ENCODE data around the gene ITPR1. TPM values are rescaled to one million over a fixed set of nuclear protein-coding genes. Genes with fewer than 3 reads are reported as not detected.

ITPR1 gene
- total and polyA plus RNA-seq, 3 donors from 2014 or later = 26.5 to 129 (median 59.7) TPM

DNA sequence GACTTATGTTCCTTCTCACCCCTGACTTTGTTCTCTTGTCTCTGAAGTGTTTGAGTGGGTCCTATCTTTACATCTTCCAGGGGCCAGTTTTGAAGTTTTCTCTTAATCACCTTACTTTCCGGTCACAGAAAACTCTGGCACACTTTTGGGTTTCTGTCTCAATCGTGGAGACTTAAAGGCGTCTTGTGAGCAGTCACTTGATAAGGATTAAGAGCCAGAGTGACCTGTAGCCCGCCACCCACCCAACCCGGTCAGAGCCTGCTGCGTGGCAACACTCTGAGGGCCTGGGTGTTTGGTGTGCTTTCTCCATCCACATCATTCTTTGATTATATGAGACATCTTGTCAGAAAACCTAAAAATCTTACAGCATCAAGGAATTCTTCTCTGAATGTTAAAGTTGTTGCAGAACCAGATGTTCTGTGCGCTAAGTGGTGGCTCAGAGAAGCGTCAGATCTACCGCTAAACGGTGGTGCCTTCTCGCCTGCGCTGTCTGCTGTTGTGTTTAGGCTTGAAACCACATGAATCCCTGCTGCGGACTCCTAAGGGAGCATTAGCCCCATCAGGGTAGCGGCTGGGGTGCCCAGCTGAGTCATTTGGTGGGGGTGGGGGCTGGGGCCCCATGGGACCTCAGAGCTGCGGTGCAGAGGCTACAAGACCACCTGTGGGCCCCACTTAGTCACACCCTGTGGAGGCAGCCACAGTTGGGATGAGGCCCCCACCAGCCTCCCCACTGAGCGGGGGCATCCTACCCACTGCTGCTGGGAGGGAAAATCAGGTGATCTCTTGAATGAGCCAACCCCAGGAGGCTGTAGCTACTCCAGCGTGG is 327.4 kb downstream of the ITPR1 start:
- TF ChIP-seq POLR2A (IDR thresholded peaks at IDR 0.05) = no peak
- TF ChIP-seq, protein P1, sequence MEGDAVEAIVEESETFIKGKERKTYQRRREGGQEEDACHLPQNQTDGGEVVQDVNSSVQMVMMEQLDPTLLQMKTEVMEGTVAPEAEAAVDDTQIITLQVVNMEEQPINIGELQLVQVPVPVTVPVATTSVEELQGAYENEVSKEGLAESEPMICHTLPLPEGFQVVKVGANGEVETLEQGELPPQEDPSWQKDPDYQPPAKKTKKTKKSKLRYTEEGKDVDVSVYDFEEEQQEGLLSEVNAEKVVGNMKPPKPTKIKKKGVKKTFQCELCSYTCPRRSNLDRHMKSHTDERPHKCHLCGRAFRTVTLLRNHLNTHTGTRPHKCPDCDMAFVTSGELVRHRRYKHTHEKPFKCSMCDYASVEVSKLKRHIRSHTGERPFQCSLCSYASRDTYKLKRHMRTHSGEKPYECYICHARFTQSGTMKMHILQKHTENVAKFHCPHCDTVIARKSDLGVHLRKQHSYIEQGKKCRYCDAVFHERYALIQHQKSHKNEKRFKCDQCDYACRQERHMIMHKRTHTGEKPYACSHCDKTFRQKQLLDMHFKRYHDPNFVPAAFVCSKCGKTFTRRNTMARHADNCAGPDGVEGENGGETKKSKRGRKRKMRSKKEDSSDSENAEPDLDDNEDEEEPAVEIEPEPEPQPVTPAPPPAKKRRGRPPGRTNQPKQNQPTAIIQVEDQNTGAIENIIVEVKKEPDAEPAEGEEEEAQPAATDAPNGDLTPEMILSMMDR (IDR thresholded peaks at IDR 0.05) = no peak
- no peaks in the 10 kb centered on the region for H3K36me3 ChIP-seq (ENCODE audit: low read depth, missing control alignments)
- H3K9me3 ChIP-seq = no peaks in the 10 kb centered on the region
- H3K4me3 ChIP-seq = no peak overlapping the region
- no peaks in the 10 kb centered on the region for H3K27me3 ChIP-seq
- peaks cover 10% of the 10 kb centered on the region for H3K4me1 ChIP-seq
- no peak for DNase-seq
- intact Hi-C loops (cut with DNase I; ENCODE audit: low total_unique reads) = no loop called here
- 95 to 96% methylated on average over 15 to 17 of the region's 17 CpGs for WGBS, 2 donors
- H3K27ac ChIP-seq = no peak overlapping the region

DNA sequence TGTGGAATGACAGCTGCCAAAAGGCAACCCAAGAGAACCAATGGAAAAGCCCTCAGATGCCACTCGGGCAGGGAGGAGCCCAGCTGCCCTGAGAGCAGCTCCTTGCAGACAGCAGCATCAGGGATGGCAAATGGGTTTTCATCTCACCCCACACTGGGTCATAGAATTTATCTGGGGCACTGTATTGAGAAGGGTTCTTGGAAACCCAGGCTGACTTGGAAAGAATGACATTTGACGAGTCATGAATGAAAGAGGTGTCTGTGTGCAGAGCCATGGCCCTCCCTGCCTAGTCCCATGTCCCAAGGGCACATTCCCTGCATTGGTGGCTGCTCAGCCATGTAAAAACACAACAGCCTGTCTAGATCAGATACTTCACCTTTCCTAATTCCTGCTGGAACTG is 328.2 kb downstream of the ITPR1 start:
- no peaks in the 10 kb centered on the region for H3K36me3 ChIP-seq (ENCODE audit: low read depth, missing control alignments)
- no peak for DNase-seq
- H3K27me3 ChIP-seq = no peaks in the 10 kb centered on the region
- peaks cover 18% of the 10 kb centered on the region for H3K4me1 ChIP-seq
- TF ChIP-seq, protein P1 (IDR thresholded peaks at IDR 0.05) = no peak
- TF ChIP-seq POLR2A (IDR thresholded peaks at IDR 0.05) = no peak
- H3K4me3 ChIP-seq = no peak overlapping the region
- intact Hi-C loops (cut with DNase I; ENCODE audit: low total_unique reads) = no loop called here
- H3K27ac ChIP-seq = no peak overlapping the region
- 87 to 95% methylated on average over 2 of the region's 2 CpGs for WGBS, 2 donors
- no peaks in the 10 kb centered on the region for H3K9me3 ChIP-seq

DNA sequence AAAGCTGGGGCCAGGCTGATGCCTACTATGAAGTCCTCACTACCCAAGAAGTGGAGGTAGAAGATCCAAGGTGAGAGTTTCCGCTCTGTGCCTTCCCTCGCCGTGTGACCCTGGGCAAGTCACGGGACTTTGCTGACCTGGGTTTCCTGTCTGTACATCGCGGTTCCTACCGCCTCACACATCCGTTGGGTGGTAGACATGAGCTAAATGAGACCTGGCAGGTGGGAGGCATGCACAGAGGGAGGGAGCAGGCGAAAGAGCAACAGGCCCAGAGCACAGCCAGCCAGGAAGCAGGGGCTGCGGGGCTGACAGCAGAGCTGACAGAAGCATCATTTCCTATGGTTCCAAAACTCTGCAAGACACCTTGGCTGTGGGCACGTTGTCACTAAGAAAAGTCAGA is 328.8 kb downstream of the ITPR1 start:
- no peak for DNase-seq
- Histone ChIP-seq H3K36me3 (ENCODE audit: low read depth, missing control alignments) (no peaks in the 10 kb centered on the region), H3K9me3 (no peaks in the 10 kb centered on the region), H3K4me3 (no peak overlapping the region), H3K4me1 (peaks cover 24% of the 10 kb centered on the region), H3K27ac (no peak overlapping the region), H3K27me3 (no peaks in the 10 kb centered on the region)
- 86 to 88% methylated on average over 3 to 11 of the region's 11 CpGs for WGBS, 2 donors
- TF ChIP-seq, protein P1 (IDR thresholded peaks at IDR 0.05) = no peak
- TF ChIP-seq POLR2A (IDR thresholded peaks at IDR 0.05) = no peak
- intact Hi-C loops (cut with DNase I; ENCODE audit: low total_unique reads) = no loop called here

DNA sequence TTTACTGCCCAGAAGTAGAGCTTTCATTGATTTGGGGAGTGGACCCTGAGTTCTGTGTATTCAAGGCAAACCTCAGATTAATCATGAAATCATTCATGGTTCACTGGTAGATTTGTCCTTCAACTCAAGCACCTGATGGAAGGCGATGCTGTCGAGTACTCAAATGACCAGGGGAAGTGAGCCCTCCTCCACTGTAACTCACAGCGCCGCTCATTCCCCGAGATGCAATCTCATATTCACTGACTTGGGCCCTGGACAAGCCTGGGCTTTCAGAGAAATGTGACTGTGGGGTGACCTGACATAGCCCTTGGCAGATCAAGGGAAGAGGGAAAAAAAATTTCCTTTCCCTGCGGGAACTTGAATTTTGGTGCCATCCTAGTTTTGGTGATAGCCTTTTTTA is 329.4 kb downstream of the ITPR1 start:
- Histone ChIP-seq H3K27ac (no peak overlapping the region), H3K4me1 (peaks cover 30% of the 10 kb centered on the region), H3K9me3 (no peaks in the 10 kb centered on the region), H3K4me3 (no peak overlapping the region), H3K36me3 (ENCODE audit: low read depth, missing control alignments) (no peaks in the 10 kb centered on the region), H3K27me3 (no peaks in the 10 kb centered on the region)
- TF ChIP-seq, protein P1 (IDR thresholded peaks at IDR 0.05) = no peak
- TF ChIP-seq POLR2A (IDR thresholded peaks at IDR 0.05) = no peak
- 94 to 96% methylated on average over 6 of the region's 6 CpGs for WGBS, 2 donors
- DNase-seq = no peak
- intact Hi-C loops (cut with DNase I; ENCODE audit: low total_unique reads) = no loop called here

DNA sequence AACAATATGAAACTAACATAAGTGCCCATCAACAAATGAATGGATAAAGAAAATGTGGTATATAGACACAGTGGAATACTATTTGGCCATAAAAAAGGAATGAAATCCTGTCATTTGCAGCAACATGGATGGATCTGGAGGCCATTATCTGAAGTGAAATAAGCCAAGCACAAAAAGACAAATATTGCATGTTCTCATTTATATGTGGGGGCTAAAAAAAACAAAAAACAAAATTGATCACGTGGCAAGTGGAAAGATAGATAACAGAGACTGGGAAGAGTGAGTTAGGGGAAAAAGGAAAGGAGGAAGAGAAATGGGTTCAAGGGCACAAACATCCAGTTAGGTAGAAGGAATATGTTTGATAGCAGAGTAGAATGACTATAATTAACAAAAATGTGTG is 330.2 kb downstream of the ITPR1 start:
- WGBS, 2 donors = 80 to 87% methylated on average over 1 of the region's 1 CpG
- Histone ChIP-seq H3K27me3 (no peaks in the 10 kb centered on the region), H3K36me3 (ENCODE audit: low read depth, missing control alignments) (no peaks in the 10 kb centered on the region), H3K27ac (no peak overlapping the region), H3K4me3 (no peak overlapping the region), H3K4me1 (peaks cover 31% of the 10 kb centered on the region), H3K9me3 (no peaks in the 10 kb centered on the region)
- no peak for DNase-seq
- intact Hi-C loops (cut with DNase I; ENCODE audit: low total_unique reads) = no loop called here
- no peak for TF ChIP-seq POLR2A (IDR thresholded peaks at IDR 0.05)
- TF ChIP-seq, protein P1 (IDR thresholded peaks at IDR 0.05) = no peak
